Measurements from ENCODE around the gene WASF2.

The WASF2 gene

DNA sequence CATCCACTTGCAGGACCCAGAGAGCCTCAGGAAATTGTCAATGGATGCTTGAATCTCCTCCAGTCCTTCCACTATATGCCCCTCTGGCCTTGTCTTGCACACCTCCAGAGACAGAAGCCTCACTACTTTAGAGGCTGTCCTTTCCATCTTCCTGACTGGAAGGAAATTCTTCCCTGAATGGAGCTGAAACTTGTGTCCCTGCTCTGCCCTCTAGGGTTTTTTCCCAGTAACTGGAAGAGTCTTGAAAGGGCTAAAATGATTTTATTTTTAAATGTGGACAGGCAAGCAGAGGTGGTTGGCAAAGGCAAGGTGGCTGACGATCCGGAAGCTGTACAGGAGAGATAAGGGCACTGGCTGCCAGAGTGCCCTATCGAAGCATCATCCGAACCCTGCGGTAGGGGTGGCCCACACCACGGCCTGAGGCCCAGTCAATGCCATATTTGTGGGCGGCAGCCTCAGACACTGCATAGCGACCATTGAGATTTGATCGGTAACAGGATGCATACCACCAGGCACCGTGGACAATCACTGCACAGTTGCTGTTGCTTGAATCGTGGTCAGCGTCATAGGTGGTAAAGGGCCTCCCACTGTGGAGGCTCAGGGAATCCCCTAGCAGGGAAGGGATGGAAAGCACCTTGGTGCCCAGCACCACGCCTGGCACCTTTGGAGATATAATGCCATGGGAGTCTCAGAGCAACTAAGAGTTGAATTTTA is 120.9 kb downstream of the WASF2 start:
- DNase-seq, result no peak

DNA sequence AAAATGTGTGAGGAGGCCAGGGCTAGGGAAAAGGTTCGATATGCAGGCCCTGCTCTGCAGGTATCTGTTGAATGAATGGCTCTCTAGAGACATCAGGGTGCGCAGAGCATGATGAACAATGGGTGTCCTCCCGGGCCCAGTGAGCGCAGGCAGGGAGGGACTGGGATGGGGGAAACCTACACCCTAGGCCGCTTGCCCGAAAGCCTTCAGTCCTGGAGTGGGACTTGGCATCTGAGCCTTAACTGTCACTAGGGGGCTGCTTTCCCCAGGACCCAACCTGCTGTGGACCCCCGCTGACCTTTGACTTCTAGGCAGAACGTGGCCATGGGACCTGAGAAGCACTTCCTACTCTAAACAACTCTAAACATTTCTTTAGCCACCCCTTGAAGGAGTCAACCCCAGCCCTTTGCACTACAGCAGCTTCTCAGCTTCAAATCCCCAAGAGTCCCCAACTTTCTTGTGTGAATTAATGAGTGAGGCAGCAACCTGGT is 122.8 kb downstream of the WASF2 start:
- no peak for DNase-seq

DNA sequence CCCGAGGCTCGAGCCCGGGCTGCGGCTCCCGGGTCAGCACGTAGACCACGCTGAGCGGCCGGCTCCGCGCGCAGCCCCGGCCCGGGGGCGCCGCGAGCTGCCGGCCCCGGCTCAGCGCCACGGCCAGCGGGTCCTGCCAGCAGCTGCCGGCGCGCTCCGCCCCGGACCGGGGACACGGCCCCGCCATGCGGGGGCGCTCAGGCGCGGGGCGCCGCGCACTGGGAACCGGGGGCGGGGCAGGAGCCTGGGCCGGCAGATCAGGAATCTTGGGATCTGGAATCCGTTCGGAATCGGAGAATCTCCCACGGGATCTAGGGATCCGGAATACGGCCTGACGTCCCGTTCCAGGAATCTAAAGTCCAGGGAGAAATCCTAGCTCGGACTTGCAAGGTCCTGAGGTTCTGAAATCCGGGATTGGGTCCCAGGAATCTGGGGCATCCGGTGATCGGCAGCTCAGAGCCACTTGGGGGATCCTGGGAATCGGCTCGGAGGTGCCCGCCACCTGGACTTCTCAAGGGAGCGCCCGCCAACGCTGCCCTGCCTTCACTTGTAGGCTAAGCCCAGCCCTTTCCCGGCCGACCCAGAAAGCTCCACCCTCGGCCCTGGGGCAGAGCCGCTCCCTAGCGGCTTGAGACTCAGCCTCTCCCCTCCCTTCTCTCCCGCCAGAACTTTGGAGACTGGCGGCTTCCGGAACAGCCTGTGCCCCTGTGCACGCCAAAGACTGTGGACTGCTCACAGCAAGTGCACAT is 123.4 kb downstream of the WASF2 start, which contains the start of gene MAP3K6:
MAP3K6 (minus strand) TSS at position 551 of the 749 bp plus-strand sequence; CDS start at position 187, 364 bp downstream.
- no peak for DNase-seq

DNA sequence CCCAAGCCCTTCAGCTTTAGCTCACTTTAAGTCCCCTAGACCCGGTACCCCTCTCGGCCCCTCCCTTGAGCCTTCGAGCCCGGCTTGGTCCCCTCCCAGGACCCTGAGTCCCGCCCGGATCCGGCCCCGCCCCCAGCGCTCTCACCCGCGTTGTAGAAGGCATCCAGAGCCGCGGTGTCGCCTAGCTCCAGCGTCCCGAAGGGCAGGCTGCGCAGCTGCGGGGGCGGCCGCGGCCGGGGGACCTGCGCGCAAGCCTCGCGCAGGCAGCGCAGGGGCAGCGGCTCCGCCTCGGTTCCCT is 123.9 kb downstream of the WASF2 start:
- DNase-seq, result peak; percentile 55

DNA sequence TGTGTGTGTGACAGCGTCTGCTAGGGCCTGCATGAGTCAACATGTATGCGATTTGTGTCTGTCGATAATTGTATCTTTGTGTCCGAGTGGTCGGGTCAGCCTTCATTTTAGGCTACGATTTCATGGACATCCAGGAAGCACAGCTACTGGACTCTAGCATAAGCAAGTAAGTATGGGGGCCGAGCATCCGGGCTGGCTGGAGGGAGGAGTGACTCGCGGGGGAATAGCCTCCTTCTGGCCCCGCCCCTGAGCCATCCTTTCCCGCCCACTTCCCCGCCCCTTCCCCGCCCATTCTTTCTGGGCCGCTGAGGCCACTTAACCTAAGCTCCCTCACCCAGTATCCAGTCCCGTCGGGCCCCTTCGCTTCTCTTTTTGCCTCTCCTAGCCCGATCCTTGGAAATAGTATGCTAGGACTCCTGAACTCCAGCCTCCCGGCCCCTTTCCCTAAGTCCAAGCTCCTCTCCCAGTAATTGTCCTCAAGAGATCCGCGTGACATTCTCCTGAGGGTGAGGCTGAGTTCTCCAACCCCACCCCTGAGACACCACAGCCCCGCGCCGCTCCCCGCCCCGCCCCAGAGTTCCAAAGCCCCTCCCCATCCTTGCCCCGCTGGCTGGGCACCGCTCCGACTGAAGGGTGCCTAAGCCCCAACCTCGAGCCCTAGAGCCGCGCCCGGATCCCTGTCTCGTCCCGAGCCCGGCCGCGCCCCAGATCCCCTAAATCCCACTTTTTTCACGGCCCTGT is 124.4 kb downstream of the WASF2 start:
- DNase-seq, result peak; percentile 68

DNA sequence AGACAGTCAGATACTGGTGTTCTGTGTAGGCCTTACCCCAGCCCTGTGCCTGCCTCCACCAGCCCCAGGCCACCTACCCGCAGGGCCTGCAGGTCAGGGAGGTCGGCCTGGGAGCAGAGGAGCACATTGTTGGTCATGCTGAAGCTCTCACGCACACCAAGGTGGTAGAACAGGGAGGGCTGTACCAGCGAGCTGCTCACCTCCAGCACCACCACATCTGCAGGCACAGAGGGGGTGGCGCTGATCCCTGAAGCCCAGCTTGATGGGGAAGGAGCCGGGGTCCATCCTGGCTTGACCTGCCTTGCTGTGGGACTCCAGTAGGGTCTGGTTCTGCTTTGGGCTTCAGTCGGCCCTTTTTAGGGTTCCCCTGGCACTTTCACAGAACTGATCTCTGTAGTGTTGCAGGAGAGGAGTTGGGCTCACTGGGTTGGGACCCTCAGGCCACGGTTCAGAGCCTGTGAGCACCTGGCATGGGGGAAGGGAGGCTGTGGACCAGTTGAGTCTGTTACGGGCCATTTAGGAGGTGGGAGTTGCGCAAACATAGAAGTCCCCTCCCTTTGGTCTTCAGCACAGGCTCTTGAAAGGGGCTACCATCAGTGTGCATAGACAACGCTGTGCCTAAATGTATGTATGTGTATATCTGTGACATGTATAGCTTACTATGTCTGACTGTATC is 125.1 kb downstream of the WASF2 start:
- DNase-seq, result no peak

DNA sequence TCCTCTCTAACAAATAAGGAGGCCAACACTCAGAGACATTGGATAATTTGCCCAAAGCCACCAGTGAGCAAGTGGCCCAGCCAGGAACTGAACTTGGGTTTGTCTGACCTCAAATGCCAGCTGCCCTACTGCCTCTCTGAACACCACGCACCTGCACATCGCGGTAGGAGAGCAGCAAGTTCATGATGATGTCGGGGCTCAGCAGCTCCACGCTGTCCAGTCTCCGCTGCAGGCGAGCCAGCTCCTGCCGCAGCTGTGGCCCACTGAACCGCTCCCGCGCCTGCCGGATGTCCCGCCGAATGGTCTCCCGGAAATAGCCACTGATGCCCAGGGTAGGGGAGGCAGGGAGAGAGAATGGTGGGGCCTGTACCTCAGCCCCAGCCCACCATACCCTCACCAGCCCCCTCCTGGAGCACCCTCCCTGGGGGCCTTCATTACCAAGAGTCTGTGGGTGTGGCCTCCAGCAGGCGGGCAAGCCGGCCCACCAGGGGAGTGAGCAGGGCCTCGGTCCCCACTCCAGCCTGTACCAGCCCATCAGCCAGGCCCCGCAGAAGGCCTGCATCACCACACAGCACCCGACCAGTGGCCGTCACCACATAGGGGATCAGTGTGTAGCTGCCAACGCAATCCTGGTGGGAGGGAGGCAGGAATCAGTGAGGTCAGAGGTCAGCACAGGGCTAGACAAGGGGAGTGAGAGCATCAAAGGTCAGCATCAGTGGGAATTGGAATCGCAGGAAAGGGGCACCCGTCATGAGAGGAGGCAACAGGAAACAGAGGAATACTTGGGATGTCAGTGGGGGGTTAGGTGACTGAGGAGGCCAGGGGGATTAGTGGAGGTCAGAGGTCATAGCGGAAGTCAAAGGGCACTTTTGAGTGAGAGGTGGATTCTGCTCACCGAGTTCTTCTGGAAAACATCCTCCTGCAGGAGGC is 125.9 kb downstream of the WASF2 start:
- DNase-seq, result no peak

DNA sequence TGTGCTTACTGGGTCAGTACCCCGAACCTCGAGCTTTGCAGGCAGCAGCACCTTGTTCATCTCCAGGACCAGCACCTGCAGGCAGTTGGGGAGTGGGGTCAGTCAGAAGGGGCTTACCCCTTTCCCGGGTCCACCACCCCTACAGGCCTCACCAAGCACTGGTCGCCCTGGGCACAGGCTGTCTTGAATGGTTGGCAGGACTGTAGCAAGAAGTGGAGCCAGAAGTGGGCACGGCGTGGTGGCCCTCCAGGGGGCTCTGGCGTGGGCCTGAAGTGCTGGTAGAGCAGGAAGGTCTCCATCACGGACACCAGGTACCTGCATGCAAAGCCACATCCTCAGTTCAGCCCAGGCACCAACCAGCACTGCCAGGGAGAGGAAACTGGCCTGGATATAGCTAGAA is 128.4 kb downstream of the WASF2 start:
- no peak for DNase-seq

DNA sequence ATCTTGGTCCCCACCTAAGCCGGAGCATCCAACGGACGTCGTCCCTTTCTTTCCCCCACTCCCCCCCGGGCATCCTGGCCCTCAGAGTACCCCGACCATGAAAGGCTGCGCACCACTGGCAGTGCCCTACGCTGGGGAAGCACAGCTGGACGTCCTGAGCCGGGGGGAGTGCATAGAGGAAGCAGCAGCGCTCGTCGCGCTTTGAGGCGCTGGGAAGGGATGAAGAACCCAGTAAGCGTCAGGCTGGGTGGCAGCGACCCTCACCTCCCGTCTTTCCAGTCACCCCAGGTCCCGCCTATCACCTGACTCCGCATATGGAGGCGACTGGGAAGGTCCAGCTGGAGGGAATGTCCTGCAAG is 128.9 kb downstream of the WASF2 start:
- DNase-seq, result no peak

DNA sequence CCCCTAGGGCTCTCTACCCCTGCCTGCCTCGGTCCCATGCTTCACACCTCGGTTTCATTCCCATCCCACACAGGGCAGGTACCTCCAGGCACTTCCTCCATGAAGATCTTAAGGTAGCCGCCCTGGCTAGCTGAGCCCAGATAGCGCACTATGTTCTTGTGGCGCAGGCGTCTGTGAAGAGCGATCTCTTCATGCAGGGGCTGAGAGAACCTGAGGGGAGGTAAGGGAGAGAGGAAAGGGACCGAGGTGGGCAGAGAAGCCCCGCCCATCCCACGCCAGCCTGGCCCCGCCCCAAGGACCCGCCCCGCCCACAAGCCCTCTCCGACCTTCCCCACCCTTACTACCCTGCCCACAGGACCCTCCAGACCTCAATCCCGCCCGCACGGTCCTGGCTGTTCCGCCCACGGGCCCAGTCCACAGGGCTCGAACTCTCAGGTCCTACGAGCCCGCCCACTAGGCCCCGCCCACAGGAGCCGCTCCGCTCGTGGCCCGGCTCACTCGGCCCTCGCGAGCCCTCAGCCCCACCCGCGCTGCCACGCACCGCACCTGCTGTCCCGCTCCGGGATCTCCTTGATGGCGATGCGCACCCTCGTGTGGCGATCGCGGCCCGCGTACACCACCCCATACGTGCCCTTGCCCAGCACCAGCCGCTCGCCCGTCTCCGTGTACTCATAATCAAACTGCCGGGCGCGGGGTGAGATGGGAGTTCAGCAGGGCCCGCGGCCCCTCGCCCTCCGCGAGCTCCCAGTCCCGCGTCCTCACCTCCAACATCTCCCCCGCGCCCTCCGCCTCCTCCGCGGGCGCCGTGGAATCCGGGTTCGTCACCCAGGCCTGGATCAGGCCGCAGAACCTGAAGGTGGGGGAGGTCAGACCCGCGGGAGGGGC is 129.6 kb downstream of the WASF2 start:
- peak; percentile 44 for DNase-seq

DNA sequence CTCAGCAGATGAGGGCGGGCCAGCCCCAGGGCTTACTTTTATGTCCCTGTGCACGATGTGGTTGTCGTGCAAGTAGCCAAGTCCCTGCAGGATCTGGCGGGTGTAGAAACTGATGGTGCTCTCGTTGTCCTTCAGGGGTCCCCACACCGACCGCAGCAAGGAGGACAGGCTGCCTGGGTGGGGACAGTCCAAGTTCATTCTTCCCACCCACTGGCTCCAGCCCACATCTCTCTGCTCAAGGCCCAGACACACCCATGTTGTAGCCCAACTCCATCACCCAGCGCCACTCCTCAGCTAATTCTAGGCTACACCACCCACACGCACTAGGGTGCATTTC is 130.2 kb downstream of the WASF2 start:
- DNase-seq, result no peak

DNA sequence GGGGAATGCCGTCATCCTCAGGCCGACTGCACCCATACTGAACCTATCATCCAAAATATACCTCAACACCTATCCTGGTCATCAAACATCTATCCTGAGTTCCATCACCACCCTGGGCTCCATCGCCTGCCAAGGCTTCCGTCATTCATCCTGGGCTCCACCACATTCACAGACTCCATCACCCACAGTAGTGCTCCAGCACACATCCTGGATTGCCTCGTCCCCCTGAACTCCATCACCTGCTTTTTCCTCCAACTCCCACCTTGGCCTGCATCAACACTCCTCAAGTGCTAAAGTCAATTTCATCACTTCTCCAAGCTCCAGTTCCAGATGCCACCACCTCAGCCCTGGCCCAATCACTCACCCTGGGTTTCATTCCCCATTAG is 131.0 kb downstream of the WASF2 start:
- no peak for DNase-seq

DNA sequence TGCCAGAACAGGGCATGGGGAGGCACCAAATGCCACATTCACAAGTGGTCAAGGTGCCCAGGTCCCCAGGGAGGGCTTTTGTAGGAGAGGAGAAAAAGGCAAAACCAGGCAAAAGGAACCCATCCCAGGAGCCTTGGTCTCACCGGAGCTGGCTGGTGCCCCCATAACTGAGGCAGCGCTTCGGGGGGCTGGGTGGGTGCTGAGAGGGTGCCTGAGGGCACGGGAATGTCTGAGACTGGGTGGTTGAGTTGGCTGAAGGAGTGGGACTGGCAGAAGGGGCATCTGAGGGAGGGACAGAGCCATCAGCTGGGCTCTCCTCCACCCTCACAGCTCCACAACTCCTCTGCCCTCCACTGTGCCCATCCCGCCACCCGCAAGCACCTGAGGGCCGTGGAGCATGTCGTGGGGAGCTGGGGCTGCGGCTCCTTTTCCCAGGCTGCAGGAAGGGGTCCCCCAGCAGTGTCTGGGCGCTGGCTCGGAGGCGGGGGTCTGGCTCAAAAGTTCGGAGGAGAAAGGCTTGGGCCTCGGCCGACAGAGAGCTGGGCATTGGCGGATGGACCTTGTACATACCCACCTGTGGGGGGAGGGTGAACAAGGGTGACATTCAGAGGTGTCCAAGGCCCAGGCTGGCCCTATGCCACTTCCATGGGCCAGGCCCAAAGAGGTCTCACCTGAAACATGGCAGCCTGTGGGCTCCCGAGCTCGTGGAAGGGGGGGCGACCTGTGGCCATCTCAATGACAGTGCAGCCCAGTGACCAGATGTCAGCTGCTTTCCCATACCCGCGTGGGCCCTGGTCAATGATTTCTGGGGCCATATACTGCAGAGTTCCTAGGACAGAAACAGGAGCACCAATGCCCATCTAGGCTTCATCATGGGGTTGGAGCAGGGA is 131.7 kb downstream of the WASF2 start:
- DNase-seq, result no peak

DNA sequence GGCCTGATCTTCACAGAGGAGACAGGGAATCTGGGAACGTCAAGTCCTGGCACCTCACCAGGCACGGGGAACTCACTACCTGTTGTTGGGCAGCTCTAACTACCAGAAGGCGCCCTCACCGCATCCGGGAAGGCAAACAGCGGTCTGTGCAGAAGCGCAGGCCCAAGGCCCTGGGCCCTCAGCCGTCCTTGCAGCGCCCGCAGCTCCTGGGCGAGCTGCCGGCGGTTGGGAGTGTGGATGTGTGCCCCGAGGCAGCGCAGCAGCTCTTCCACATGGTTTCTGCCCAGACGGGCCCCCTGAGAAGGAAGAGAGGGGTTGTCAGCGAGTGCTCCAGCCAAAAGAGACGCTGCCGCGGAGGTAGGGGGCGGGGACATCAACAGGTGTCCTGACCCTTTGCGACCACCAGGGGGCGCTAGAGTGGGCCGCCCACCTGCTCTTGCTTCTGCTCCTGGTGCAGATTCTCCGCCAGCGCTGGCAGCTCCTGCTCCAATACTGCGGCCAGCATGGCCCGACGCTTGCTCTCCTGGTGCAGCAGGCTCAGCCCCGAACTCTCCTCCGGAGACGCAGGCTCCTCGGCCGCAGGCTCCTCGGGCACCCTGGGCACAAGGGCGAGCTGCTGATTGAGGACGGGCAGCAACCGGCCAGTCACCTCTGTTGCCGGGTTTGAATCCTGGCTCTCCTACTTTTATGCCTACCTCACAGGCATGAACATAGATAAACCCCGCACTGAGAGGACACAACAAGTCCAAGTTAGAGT is 132.5 kb downstream of the WASF2 start:
- DNase-seq, result peak; percentile 73

DNA sequence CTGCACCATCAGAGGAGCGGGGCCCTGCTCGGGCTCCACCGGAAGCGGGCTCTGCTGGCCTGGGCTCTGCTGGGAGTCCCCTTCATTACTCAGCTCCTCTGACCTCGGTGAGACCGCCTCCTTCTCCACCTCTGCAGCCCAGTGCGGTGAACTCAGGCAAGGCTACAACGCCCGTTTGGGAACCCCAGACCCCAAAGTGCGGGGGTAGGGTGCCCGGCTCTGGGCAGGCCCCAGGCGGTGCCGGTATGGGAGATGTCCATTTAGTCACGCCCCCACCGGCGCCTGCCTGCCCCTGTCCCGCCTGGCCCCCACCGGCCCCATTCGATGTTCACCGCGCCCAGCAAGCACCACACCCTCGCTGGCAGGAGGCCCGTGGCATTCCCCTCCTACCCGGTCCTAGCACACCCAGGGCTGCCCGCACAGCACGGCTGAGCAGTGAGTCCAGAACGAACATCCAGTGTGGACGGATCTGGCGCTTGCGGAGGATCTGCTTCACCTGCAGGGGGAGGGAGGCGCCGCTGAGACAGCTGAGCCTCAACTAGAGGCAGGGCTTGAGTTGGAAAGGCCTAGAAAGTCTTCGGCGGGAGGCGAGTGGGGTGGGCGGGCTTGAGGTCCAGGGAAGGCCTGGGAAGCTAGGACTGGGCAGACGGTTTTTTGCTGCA is 133.2 kb downstream of the WASF2 start:
- DNase-seq, result no peak

DNA sequence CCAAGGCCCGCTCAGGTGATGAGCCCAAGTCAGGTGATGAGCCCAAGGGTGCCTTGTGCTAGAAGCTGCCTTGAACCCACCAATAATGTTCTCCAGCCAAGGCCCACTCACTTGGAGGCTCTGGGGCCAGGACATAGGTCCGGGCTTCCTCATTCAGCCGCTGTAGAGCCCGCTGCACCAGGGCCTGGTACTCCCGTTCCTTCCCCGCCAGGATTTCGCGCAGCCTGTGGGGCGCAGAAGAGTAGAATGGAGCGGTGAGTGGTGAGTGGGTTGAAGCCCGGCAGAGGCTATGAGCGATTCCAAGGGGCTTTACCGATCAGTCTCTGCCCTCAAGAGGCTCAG is 133.7 kb downstream of the WASF2 start:
- DNase-seq, result no peak

DNA sequence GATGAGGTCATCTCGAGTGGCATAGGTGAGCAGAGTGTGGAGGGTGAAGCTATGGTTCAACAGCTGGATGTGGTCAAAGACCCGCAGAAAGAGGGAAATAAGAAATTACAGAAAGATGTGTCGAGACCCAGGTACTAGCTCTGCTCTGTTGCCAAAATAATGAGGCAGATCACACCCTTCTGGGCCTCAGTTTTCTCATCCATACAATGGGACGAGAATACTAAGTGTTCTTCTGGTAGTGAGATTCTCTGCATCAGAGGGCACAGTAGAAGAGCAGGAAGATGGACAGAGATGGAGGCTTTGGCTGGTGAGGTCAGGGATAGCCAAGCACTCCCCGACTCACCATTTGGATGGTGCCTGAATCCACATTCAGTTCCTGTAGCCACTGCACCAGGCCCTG is 134.3 kb downstream of the WASF2 start:
- no peak for DNase-seq

Measured in effector CD8-positive, alpha-beta T cell (primary cell).